GM10266 (cell line): Measurements from ENCODE around the gene CERS3.

Experiments used
- DNase-seq: peaks from one replicate; pipeline ENCODE4 v3.0.0; 2012; ENCODE audit errors: extremely low spot score
- TF ChIP-seq, protein P1 (sequence below): IDR thresholded peaks from 2 replicates; pipeline ENCODE4 v1.5.1; 2012; ENCODE audit warnings: mild to moderate bottlenecking, low read depth; ENCODE audit not compliant: control insufficient read depth, insufficient read depth; ENCODE audit errors: missing control alignments

The CERS3 gene

GRCh38 chr15:100434038-100434437, 94.7 kb downstream of the CERS3 start:
- DNase-seq = no peak
- TF ChIP-seq, protein P1, sequence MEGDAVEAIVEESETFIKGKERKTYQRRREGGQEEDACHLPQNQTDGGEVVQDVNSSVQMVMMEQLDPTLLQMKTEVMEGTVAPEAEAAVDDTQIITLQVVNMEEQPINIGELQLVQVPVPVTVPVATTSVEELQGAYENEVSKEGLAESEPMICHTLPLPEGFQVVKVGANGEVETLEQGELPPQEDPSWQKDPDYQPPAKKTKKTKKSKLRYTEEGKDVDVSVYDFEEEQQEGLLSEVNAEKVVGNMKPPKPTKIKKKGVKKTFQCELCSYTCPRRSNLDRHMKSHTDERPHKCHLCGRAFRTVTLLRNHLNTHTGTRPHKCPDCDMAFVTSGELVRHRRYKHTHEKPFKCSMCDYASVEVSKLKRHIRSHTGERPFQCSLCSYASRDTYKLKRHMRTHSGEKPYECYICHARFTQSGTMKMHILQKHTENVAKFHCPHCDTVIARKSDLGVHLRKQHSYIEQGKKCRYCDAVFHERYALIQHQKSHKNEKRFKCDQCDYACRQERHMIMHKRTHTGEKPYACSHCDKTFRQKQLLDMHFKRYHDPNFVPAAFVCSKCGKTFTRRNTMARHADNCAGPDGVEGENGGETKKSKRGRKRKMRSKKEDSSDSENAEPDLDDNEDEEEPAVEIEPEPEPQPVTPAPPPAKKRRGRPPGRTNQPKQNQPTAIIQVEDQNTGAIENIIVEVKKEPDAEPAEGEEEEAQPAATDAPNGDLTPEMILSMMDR = no peak

- TF ChIP-seq, protein P1 = no peak
- DNase-seq = no peak
Measured at GRCh38 chr15:100433304-100433703, 95.4 kb downstream of the CERS3 start.

DNA sequence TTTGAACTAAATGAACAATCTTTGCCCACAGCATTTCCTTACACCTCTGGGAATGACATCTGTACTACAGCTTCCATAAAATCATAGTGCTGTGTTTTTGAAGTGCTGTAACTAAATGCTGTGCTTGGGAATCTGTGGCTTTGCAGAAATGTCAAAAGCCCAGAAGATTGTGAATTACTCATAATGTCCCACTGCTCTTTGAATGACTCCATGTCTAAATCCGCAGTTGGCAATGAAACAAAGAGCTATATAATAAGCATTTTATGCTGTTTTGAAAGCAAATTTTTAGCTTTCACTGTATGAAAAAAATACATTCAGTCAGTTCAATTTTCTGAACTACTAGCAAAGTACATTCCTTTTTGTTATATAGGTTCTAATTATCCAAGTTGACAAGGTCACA, 98.3 kb downstream of the CERS3 start:
- TF ChIP-seq, protein P1 = no peak
- no peak for DNase-seq

GRCh38 chr15:100429116-100429728, 99.5 kb downstream of the CERS3 start:
- TF ChIP-seq, protein P1 = no peak
- DNase-seq = no peak

DNA sequence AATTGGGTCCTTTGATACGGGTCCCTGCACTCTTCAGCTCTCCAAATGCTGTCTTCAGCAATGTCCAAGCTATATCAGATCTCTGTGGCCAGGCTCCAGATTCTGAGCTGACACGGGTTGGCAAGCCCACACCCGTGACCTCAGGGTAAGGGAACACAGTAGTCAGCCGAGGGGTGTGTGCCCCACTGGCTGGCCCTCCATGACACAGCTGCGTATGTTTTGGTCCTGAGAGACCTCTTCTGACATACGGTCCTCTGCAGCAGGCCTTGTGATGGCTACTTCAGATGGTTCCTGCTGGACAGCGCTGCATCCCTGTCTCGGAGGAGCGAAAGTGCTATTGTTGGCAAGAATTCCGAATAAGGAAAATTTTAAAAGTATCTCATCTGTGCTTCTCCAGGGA, 101.8 kb downstream of the CERS3 start:
- no peak for DNase-seq
- TF ChIP-seq, protein P1 = no peak

DNA sequence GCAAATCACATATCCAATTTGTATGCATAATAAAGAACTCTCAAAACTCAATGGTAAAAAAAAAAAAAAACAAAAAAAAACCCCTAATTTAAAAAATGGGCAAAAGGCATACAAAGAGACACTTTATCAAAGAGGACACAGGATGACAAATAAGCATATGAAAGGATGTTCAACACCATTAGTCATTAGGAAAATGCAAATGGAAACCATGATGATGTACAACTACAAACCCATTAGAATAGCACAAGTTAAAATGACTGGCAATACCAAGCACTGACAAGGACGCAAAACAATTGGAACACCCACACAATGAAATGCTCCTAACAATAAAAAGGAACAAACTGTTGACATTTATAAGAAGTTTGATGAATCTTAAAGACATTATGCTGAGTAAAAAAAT, 123.6 kb downstream of the CERS3 start:
- TF ChIP-seq, protein P1 = no peak
- no peak for DNase-seq

GRCh38 chr15:100400996-100401395, 127.8 kb downstream of the CERS3 start:
- no peak for DNase-seq
- TF ChIP-seq, protein P1 = no peak
